Activated CD4-positive, alpha-beta T cell treated with anti-CD3 and anti-CD28 coated beads, Interleukin-2, Interleukin-4, amounts not matched to agents 100 ng/mL and 50 ng/mL, durations not matched to agents 16 hours and 8 hours (primary cell): ENCODE data around the gene MRPL2.
A peak's percentile ranks its signal among the peaks of the same experiment; 100 is the strongest.
"Not testable (repeated sequence)": the region's sequence is repeated elsewhere in the genome, so short reads cannot be mapped to it uniquely, and the experiment has no call there.

Experiments used
- DNase-seq: peaks from one replicate; pipeline ENCODE4 v3.0.0-alpha.2; 2020; ENCODE audit warnings: low spot score

The MRPL2 gene

DNA sequence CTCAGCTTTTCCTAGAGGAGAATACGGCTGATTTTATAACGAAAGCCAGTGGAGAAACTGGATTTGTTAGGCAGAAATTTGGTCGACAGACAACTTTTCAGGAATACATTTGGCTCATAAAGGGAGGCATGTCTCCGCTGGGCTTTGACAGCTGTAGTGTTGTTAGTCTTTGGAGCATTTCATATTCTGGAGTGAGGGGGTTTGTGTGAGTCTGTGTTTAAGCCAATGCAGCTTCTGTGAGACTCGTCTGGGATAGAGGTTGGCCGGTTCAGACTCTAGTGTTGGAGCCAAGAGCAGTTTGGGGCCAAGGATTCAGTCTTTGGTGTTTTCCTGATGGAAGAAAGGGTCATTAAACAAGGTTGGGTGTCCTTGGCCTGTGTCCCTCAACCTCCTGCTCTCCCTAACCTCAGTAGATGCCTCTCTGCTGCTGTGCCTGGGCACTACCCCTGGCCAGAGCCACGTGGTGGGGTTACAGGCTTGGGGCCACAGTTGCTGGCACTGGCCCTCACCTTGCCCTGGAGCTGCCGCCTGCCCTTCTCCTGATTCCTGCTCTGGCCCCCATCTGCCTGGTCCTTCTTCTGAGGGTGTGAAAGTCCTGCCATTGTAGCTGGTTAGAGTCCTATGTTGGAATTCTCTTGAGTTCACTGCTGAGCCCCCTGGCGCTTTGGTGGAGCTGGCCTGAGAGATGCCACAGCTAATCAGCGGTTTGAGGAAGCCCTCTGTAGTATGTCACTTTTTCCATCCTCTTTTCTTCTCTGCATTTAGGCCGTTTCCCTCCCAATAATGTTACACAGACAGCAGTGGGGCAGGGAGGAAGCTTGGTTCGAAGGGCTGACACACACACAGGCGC, 23.8 kb upstream of the MRPL2 start:
- no peak for DNase-seq

DNA sequence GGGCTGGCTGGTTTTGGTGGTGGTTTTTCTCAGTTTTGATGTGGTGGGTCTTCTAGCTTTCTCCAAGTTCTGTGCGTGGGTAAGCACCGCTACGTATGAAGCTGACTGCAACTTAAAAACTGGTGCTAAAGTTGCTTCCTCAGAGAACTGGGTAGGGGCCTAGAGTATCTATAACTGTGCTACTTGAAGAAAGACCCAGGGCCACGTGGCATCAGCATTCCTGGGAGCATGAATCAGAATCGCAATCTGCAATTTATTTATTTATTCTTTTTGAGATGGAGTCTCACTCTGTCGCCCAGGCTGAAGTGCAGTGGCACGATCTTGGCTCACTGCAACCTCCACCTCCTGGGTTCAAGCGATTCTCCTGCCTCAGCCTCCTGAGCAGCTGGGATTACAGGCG, 22.7 kb upstream of the MRPL2 start:
- DNase-seq, result not testable (repeated sequence)

DNA sequence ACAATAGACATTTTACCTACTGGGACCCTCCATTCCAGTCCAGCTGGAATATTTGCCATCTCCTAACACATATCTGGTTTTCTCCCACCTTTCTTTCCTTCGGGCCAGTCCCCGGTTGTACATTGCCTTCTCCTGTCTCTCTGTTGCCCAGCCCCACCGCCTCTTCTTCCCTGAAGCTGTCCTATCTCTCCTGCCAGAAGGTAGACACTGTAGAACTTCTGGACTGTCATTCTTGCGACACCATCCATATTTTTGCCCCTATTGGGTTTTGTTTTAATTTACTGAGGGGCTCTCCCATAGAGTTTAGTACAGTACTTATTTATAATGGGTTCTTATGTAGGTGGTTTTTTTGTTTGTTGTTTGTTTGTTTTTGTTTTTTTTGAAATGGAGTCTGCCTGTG, 21.8 kb upstream of the MRPL2 start:
- DNase-seq, result no peak

DNA sequence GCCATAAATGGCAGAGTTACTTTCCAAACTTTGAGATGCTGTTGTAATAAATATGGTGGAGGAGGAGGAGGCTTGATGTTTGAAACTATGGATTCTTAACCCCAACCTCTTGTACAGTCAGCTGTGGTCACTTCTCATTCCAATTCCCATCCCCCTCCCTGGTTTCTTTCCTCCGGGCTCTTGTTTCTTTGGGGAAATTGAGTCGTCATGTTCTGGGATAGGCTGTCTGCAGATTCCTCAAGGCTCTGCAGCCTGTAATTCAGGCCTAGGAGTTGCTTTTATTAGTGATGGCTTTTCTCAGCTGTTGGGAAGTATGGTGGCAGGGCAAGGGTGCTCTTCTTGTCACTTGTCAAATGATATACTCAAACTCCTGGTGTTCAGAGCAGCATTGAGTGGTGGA, 19.5 kb upstream of the MRPL2 start:
- no peak for DNase-seq

DNA sequence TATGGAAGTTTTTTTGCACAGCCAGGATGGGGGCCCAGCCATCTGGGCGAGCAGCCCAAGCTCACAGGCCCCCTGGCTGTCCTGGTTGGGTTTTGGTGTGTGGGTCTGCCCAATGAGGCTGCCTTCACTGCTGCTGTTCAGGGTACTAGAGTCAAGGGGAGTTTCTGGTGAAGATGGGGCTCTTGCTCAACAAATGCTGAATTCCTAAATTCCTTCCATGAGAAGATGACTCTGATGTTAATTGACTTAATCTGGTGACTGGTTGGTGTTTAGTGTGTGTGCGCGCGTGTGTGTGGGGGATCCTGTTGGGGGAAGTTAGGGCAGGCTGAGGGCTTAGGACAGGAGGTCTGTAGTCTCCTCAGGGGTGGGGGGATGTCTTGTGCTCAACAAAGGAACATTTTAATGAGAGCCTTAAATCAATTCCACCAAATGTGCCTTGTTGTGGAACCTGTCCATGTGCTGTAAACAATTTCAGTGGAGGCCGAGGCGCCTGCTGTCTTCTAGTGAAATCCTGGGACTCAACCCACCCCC, 18.8 kb upstream of the MRPL2 start:
- DNase-seq, result no peak

DNA sequence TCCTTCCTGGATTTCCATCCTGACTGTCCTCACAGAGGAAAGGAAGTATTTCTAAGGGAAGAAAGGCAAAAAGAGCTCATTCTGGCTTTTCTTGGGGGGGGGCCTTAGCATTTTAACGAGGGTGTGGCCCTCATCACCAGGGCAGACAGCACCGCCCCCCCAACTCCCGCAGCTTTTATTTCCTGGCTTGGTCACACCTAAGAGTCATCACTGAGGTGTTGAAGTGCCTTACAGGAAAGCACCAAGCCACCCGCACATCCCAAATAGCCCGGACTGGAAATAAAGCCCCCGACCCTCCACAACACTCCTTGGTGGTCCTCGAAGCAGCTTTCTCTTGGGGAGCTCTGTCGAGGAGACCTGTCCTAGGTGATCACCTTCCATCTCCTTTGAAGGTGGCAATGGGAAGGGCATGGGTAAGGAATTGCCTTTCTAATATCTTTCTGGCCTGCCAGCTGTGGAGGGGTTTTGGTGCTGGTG, 18.1 kb upstream of the MRPL2 start:
- no peak for DNase-seq

DNA sequence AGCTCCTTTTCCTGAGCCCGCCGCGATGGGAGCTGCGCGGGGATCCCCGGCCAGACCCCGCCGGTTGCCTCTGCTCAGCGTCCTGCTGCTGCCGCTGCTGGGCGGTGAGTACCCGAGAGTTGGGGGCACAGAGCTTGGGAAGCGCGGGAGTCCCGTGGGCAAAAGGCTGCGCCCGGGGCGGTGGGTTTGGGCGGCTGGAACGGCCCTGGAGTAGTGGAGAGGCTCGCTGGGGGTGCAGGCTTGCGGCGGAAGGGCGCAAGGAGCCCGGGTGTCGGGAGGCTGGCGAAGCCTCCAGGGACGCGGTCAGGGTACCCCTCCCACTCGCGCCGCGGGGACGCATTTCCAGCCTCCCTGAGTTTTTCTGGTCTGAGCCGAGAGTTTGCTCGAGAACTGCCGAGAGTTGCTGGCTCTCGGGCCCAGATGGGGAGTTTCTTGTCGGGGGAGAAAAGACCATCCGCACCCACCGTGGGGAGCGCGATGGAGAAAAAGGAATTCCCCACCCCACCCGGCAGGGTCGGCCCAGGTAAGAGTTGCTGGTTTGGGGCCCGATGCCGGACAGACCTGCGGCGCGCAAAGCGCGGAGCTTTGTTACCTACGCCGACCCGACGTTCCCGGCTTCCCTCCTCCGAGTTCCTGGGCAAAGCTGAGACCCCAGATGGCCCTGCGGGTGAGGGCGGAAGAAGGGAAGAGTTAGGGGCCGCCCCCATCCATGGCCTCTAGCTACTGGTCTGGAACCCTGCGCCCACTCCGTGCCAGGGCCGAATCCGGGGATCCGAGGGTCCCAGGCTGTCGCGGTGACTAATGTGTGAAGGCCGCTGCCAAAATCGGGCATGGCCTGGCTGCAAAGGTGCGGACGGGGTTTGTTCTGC, 17.5 kb upstream of the MRPL2 start:
- no peak for DNase-seq

DNA sequence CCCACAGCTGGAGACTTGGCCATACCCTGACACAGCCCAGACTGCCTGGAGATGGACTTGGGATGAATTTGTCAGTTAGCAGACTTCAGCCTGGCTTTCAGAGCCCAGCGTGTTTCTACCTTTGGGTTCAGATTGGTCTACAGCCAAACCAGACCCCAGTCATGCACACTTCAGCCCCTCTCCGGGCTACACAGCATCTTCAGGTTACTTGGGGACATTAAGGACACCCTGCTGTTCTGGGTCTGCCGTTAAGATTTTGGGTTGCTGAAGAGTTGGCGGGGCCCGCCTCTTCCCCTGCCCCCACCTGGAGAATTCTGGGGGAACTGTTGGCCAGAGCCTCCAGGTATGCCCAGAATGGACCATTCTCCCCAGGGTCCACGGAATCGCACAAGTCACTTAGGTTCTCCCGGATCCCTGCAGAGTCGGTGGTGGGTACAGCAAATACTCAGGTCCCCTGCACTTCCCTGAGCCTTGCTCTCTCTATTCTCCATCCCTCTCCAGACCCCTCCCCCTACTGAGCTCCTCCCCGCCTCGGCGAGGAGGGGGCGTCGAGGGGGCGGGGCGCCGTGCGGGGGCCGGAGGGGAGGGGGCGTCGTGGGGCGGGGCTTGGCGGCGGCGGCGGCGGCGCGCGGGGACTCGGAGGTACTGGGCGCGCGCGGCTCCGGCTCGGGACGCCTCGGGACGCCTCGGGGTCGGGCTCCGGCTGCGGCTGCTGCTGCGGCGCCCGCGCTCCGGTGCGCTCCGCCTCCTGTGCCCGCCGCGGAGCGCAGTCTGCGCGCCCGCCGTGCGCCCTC, 16.6 kb upstream of the MRPL2 start, which contains the start of gene PTK7:
TSS of gene PTK7 (plus strand) at position 645 of the 794 bp plus-strand sequence. CDS start 175 bp downstream, outside the sequence.
- no peak for DNase-seq

DNA sequence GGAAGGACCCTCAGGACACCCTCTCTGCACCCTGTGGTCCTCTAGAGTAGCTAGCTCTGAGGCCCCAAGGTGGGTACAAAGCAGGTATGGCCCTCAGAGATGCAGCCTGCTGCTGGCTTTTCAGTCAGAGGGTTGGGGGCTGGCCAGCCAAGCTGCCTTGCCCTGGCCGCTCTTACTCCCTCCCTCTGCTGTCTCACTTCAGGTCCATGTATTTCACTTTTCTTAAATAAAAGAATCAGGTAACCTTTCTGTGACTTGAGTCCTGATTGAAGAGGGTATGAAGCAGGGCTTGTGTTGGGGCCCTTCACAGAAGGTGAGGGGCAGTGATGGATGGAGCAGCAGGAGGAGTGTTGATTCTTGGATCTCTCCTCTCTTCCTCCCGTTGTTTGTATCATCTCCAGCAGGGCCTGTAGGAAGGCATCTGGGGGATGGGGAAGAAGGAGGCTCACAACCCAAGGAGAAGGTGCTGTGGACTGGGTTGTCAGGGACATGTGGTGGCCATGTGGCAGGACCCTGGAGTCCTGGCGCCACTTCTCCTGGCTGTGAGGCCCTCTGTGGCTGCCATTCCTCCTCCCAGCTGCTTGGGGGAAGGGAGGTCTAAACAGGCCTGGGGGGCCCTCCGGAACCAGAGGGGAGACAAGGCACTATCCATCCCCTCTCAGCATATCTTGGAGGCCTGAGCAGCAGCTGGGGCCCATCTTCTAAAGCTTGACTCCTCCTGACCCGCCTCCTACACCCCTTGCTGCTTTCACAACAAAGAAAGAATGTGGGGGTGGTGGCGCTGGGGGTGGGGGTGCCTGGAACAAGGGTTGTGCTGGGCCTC, 15.8 kb upstream of the MRPL2 start:
- no peak for DNase-seq

DNA sequence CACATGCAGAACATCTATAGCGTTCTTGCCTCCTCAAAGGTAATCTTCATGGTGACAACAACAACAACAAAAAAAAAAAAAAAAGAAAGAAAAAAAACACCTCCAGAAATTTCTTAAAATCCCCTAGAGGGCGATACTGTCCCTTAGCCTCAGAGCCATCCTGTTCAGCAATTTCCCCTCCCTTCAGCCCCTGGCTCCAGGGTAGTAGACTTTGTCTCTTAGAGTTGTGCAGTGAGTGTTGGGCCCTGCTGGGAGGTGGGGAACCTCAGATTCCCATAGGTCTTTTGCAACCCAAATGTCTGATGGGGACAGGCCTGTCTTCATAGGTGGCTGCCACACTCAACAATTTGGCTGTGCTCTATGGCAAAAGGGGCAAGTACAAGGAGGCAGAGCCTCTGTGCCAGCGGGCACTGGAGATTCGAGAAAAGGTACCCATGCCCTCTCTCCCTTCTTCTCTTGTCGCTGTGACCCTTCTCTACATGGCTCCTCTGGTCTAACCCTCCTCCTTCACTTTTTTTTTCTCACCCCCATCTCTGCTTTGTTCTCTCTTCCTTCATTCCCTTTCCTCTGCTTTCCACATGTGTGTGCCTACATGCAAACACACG, 10.9 kb upstream of the MRPL2 start:
- peak; percentile 46 for DNase-seq

DNA sequence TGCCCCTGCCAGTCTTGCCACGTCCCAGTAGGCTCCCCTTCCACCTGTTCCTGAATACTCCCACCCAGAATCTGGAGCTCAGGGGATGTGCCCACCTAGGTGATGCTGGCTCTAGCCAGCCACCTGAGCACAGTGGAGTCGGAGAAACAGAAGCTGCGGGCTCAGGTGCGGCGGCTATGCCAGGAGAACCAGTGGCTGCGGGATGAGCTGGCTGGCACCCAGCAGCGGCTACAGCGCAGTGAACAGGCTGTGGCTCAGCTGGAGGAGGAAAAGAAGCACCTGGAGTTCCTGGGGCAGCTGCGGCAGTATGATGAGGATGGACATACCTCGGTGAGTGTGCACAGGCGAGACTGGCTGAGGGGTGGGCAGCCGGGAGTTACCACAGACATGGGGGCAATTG, 3.6 kb upstream of the MRPL2 start:
- no peak for DNase-seq

DNA sequence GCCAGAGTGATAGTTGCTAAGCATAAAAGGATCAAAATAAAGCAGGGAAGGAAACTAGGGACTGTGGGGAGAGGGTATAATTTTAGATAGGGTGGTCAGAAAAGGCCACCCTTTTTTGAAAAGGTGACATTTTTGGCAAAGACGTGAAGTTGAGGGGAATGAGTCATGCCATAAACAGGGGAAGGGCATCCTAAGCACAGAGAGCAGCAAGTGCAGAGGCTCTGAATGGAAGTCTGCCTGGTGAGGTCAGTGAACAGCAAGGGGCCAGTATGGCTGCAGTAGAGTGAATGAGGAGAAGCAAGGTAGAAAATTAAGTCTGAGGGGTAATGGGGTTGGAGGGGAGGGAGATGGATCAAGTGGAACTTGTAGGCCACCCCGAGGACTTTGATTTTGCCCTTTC, 2.6 kb upstream of the MRPL2 start:
- DNase-seq, result no peak

DNA sequence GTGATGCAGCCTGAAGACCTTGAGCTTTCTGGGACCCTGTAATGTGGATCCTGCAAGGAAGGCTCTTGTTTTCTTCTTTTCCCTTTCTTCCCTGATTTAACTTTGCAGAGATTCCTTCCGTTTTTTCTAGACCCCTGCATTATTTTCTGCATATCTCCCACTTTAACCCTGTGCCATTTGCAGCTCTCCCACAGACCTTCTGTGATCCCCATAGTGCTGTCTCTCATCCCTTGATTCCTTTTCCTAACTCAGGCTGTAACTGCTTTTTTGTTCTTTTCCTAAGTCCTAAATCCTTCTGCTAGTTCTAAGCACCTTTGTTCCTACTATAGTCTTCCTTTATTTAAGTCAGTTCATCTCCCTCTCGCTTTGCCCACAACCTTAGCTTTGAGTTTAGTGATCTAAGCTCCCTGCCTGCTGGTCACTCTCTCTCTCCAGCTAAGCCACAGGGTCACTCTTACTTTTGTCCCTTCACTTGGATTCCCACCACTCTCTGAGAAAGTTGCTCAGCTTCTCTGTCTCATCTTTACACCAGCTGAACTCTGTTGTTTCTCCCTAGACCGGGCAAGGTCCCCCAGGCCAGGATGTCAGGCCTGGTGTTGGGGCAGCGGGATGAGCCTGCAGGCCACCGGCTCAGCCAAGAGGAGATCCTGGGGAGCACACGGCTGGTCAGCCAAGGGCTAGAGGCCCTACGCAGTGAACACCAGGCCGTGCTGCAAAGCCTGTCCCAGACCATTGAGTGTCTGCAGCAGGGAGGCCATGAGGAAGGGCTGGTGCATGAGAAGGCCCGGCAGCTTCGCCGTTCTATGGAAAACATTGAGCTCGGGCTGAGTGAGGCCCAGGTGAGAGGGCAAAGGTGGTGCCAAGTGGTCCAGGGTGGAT, 1.8 kb upstream of the MRPL2 start:
- DNase-seq, result no peak

DNA sequence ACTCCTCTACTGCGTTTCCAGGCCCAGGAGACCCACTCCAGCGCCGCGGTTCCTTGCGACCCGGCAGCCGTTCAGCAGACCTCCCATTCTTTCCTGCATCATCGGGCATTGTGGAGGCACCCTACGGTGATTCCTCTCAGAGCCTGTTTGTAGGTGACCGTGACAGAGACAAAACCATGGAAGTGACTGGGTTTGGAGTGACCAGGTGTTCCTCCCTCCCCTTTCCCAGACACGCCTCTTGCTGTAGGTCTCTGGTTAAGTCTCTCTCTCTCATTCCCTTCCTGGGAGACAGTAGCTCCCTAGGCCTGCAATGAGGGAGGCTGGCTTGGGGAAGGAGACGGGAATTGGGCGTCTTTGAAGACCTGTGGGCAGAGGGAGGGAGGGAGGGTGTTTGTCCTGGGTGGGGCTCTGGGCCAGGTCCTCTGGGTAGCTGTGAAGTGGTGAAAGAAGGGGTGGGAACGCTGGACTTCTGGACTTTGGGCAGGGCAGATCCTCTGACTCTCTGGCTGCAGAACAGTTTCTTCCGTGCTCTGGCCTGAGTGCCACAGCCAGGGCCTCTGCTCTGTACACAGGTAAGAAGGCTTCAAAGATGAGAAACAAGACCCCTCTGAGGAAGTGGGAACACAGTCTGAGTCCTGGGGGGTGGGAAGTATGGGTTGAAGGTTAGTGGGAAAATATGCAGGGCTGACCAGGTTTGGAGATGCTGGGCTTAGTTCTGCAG, 960 bp upstream of the MRPL2 start:
- no peak for DNase-seq

DNA sequence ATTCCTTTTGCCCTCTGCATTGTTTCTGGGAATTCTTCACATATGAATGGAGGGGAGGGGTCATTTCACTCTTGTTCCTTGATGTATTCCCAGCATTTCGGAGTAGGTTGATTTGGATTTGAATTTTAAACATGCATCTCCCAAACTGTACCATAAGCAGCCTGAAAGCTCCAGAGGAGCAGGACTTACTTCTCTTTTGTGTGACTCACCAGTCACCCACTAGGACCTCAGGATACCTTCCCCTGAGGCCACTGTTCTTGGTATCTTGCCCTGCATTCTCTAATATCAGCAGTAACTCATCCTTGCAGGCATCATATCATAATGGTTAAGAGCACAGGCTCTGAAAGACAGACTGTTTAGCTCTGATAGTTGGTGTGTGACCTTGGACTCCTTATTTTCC, 703 bp downstream of the MRPL2 start:
- no peak for DNase-seq

DNA sequence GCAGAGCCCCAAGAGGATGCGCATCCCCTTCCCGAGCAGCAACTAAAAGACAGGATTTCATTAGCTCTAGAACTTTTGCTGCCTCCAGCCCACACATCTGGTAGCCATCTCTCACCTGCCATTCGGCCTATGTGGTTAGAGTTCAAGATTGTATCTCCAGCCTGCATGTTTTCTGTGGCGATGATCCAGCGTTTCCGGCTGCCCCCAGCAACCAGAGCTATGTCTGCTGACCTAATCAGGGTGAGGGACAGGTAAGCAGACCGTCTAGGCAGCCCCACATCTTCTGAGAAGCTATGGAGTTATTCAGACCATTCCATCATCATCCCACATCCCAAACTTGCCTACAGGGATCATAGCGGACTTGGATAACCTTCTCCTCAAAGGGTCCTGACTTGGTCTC, 3.3 kb downstream of the MRPL2 start:
- DNase-seq, result no peak

DNA sequence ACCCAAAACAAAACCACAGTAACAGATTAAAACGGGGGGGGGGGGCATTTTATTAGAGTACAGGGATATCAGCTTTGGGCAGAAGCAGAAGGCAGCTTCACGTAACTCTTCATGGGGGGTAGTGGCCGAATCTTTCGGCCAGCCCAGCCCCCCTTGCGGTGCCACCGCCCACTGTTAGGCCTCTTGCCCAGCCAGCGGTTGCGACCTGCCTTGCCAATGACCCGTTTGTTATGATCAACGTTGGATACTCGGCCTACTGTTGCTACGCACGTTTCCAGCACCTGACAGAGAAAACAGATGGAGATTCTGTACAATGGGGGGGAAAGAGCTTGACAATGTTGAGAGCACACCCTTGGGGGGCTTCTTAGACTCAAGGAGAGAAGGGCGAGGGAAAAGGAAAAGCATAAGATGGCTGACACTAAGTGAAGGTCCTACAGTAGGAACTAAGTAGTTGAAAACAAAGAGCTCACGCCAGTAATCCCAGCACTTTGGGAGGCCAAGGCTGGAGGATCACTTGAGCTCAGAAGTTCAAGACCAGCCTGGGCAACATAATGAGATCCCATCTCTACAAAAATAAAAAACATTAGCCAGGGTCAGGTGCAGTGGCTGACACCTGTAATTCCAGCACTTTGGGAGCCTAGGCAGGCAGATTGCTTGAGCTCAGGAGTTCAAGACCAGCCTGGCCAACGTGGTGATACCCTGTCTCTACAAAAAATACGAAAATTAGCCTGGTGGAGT, 4.9 kb downstream of the MRPL2 start:
- DNase-seq, result no peak

DNA sequence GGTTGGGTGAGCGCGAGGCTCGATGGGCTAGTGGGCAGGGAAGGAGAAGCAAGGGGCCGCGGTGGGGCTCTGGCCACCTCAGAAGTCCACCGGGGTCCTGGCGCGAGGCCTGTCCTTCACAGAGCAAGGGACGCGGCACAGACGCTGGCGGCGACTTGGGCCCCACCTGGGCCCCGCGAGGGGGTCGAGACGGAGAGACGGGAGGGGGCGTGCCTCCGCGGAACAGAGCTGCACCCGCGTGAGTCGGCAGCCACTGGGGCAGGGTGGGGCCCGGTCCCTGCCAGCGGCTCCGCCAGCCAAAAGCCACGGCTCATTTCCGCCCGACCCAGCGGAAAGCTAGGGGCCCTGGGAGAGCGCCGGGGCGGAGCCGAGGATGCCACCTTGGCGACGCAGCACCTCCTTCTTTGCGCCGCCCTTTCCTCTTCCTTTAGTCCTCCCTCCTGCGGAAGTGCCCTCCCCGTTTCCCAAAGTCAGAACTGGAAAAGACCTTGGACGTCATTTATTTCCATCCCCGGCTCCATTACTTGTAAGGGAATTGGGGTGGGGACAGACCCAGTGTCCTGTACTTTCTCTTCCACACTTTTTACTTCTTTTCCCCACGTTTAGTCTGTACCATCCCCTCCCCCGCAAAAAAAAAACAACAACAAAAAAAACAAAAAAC, 5.6 kb downstream of the MRPL2 start, which contains the start of gene CUL7:
TSS of gene CUL7 (minus strand) at position 307 of the 661 bp plus-strand sequence. CDS start 1,063 bp downstream, outside the sequence.
- peak; percentile 94 for DNase-seq
